ENCODE data around the gene NCAM1.

DNA sequence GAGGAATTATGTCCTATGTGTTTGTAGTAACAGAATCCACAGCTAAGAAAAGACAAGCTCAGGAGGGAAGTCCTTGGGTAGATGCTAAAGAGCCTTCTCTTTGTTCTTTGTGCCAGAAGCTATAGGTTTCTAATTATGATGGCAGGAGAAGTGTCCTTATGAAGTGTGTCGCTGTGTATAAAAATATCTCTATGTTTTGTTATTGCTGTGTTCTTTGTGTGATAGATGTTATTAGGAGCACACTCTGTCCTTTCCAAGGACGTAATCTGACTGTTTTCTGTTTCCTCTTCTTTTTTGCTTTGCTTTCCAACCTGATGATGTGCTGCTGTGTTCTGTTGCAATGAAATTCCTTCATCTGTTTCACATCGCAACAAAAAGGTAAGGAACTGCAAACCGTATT is 171.9 kb downstream of the NCAM1 start:
- TF ChIP-seq ZNF274 (IDR thresholded peaks at IDR 0.05; ENCODE audit: low read depth, low read length) (no peak), YY1 (IDR thresholded peaks at IDR 0.05; ENCODE audit: insufficient read depth, insufficient read length) (no peak)
